Stimulated activated naive CD8-positive, alpha-beta T cell treated with anti-CD3 and anti-CD28 coated beads, Interleukin-15, Interleukin-2, amounts not matched to agents 100 ng/mL and 50 ng/mL, for 24 hours (primary cell): ENCODE data around the gene UBE2E2.

Source experiments
- H3K27ac Mint-ChIP-seq: one replicate; pipeline ENCODE4 v1.8.0; 2021; ENCODE audit warnings: mild to moderate bottlenecking, mixed read lengths
- H3K27me3 Mint-ChIP-seq: one replicate; pipeline ENCODE4 v1.8.0; 2021; ENCODE audit warnings: mixed read lengths
- H3K36me3 Mint-ChIP-seq: one replicate; pipeline ENCODE4 v1.8.0; 2021; ENCODE audit warnings: low read depth, mixed read lengths
- H3K4me1 Mint-ChIP-seq: one replicate; pipeline ENCODE4 v1.8.0; 2021; ENCODE audit warnings: low read depth, mixed read lengths
- H3K4me3 Mint-ChIP-seq: one replicate; pipeline ENCODE4 v1.8.0; 2021; ENCODE audit warnings: mild to moderate bottlenecking, mixed read lengths
- H3K9me3 Mint-ChIP-seq: one replicate; pipeline ENCODE4 v1.8.0; 2021; ENCODE audit warnings: mixed read lengths

The UBE2E2 gene

DNA sequence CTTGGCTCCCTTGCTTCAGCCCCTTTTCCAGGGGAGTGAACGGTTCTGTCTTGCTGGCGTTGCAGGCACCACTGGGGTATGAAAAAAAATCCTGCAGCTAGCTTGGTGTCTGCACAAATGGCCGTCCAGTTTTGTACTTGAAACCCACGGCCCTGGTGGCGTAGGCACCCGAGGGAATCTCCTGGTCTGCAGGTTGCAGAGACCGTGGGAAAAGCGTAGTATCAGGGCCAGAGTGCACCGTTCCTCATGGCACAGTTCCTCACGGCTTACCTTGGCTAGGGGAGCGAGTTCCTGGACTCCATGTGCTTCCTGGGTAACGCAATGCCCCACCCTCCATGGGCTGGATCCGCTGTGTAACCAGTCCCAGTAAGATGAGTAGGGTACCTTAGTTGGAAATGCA is 214.9 kb downstream of the UBE2E2 start:
- no peak overlapping the region for H3K27ac Mint-ChIP-seq
- H3K27me3 Mint-ChIP-seq = no peaks in the 10 kb centered on the region
- peaks cover 15% of the 10 kb centered on the region for H3K4me1 Mint-ChIP-seq
- H3K36me3 Mint-ChIP-seq = peaks cover 26% of the 10 kb centered on the region
- H3K4me3 Mint-ChIP-seq = no peak overlapping the region
- H3K9me3 Mint-ChIP-seq = peaks cover 15% of the 10 kb centered on the region

DNA sequence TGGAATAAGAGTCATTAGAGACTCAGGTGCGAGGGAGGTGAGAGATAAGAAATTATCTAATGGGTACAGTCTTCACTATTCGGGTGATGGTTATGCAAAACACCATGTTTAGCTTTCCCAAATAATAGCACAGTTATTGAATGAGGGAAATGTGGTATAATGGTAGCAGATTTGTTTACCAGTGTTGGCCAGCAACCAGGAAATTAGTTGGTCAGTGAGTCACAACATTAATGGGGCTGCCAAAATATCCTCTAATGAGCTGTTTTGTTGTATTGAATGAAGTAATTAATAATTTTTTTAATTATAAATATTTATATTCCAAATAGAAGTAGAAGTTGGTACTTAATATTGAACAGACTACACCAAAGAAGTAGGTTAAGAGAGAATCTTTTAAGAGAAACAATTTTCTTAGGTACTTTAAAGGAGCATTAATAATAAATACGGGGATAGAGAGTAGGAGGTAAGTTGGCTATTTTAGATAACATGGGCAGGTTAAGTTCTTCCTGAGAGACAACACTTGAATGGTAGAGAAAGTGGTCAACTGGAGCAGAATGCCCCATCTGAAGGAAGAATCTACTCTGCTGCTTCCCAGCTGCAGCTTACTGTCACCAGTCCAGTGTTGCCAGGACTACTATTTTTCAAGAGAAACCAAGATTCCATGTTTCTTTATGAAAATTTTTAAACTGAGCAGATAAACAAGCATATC is 218.8 kb downstream of the UBE2E2 start:
- Mint-ChIP-seq H3K9me3 (peaks cover 11% of the 10 kb centered on the region), H3K36me3 (peaks cover 9% of the 10 kb centered on the region), H3K27me3 (no peaks in the 10 kb centered on the region), H3K4me3 (no peak overlapping the region), H3K4me1 (peaks cover 15% of the 10 kb centered on the region), H3K27ac (no peak overlapping the region)

DNA sequence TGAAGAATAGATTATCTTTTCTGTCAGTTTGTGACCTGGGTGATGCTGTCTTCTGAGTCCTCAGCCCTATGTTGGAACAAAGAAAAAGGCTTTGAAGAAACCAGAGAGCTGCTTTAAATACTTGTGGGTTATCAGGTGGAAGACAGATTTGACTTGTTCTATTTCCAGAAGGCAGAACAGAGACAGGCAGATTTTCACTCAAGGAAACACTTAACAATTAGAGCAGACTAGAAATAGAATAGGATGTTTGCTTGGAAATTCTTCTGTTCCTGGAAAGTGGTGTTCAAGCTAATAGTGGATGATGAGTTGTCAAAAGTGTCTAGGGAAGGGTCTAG is 219.4 kb downstream of the UBE2E2 start:
- H3K4me1 Mint-ChIP-seq = peaks cover 15% of the 10 kb centered on the region
- H3K4me3 Mint-ChIP-seq = no peak overlapping the region
- peaks cover 9% of the 10 kb centered on the region for H3K36me3 Mint-ChIP-seq
- no peak overlapping the region for H3K27ac Mint-ChIP-seq
- no peaks in the 10 kb centered on the region for H3K27me3 Mint-ChIP-seq
- H3K9me3 Mint-ChIP-seq = peaks cover 14% of the 10 kb centered on the region

DNA sequence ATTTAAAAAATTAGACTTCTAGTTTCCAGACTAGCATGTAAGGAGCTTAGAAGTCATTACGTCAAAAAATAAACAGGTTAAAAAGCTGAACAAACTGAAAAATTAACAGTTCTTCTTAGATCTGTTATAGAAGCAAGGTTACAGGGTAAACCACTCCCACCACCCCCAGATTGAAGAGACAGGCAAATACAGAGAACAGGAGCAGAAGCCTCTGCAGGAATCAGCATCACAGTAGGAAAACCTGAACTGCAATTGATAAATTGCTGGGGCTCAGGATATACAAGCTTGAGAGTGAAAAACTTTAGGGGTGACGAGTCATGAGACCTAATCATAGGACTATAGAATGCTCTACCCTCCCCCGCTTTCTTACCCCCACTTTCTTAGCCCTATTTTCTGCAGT is 222.3 kb downstream of the UBE2E2 start:
- Mint-ChIP-seq H3K4me3 (no peak overlapping the region), H3K4me1 (peaks cover 10% of the 10 kb centered on the region), H3K27ac (no peak overlapping the region), H3K27me3 (no peaks in the 10 kb centered on the region), H3K9me3 (peaks cover 15% of the 10 kb centered on the region), H3K36me3 (peaks cover 9% of the 10 kb centered on the region)

DNA sequence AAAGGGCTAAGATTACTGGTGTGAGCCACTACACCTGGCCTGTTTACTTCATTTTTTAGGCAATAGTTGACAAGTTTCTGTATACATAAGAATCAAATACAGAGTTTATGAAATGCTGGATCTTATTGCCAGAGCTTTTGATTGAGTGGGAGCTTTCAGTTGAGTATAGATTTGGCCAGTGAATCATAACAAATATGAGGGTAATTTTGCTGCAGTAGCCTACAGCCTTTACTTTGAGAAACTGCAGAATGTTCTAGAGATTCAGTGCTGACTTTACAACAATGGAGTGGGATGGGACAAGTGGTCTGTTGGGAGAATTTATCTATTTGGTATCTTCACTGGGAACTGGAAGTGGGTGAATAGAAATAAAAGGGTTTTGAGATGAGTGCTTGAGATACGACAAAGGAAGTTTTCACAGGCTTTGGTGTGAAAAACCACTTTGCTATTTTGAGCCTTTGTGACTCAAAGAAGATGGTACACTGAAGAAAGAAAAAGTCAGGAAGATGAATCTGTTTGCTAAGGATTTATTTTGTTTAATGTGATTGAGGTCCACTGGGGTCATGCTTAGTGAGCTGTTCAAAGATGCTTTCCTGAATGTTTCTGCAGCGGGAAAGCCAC is 227.8 kb downstream of the UBE2E2 start:
- no peak overlapping the region for H3K4me3 Mint-ChIP-seq
- H3K4me1 Mint-ChIP-seq = peaks cover 23% of the 10 kb centered on the region
- H3K9me3 Mint-ChIP-seq = peaks cover 7% of the 10 kb centered on the region
- H3K36me3 Mint-ChIP-seq = peaks cover 2% of the 10 kb centered on the region
- H3K27ac Mint-ChIP-seq = no peak overlapping the region
- no peaks in the 10 kb centered on the region for H3K27me3 Mint-ChIP-seq

DNA sequence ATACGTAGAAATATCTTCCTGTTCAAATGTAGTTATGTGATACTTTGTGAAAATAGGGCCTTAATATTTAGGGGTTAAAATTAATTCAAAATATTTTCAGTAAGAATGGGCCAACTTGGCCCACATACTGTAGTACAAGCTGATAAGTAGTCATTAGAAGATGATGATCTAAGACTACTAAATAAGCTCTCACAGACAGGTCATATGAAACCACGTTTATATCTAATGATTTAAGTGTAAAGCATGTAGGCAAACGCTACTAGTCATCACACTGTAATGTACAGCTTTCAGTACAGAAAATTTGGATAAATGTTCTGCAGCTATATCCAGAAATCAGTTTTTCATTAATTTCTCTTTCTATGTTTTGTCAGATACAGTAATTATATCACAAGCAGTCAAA is 228.6 kb downstream of the UBE2E2 start:
- Mint-ChIP-seq H3K27ac (no peak overlapping the region), H3K36me3 (no peaks in the 10 kb centered on the region), H3K4me1 (peaks cover 23% of the 10 kb centered on the region), H3K4me3 (no peak overlapping the region), H3K9me3 (peaks cover 4% of the 10 kb centered on the region), H3K27me3 (no peaks in the 10 kb centered on the region)

DNA sequence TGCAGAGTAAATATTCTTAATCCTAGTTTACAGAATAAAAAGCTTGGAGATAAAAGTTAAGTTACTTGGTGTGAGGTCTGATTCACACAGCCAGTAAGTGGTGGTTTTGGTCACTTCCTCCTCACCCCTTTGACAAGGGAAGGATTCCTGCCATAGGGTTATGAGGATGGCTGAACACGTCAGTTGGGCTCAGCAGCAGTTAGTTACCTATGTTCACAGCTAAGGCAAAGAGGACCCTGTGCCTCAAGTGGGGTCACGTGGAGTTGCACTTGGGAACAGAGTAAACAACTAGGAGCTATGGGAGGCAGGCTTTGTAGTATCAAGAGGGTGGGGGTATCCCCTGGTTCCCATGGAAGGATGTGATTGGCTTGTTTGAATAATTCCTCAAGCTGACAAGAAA is 232.2 kb downstream of the UBE2E2 start:
- Mint-ChIP-seq H3K4me1 (peaks cover 50% of the 10 kb centered on the region), H3K27ac (no peak overlapping the region), H3K9me3 (no peaks in the 10 kb centered on the region), H3K27me3 (no peaks in the 10 kb centered on the region), H3K36me3 (no peaks in the 10 kb centered on the region), H3K4me3 (no peak overlapping the region)

DNA sequence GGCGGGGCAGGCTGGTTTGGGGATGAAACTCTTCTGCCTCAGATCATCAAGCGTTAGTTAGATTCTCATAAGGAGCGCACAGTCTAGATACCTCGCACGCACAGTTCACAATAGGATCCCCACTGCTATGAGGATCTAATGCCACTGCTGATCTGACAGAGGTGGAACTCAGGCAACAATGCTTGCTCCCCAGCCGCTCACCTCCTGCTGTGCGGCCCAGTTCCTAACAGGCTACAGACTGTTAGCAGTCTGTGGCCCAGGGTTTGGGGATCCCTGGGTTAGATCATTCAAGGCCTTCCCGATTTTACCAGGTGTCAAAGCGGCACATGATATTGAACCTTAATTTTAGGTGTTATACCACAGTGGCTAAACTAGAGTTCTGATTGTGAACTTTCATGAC is 232.8 kb downstream of the UBE2E2 start:
- H3K4me3 Mint-ChIP-seq = no peak overlapping the region
- no peak overlapping the region for H3K27ac Mint-ChIP-seq
- no peaks in the 10 kb centered on the region for H3K9me3 Mint-ChIP-seq
- no peaks in the 10 kb centered on the region for H3K27me3 Mint-ChIP-seq
- peaks cover 50% of the 10 kb centered on the region for H3K4me1 Mint-ChIP-seq
- no peaks in the 10 kb centered on the region for H3K36me3 Mint-ChIP-seq

DNA sequence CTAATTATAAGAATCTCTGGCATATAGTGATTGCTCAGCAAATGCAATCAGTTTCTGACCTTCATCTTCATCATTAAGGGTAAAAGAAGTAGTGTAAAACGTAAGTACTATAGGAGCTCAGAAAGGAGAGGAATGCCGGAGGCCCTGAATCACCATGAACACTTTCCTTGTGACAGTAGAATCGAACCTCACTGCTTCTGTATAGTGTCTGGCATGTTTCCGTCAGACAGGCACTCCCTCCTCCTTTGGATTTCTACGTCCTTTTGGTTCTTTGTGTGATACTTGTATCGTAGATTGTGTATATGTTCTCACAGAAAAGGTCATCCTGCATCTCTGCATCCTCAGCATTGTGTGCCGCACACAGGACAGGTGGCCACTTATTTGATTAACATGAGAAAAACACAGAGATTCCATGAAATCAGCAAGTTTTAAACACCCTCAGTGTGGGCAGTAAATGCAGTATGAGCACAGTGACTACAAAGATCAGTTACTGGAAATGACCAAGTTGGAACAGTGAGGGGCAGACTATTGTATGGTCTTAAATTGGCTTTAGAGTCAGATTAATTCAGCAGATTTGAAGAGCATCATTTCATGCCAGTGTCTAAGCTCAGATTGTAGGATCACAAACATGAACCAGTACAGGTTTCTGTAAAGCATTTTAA is 234.5 kb downstream of the UBE2E2 start:
- H3K9me3 Mint-ChIP-seq = no peaks in the 10 kb centered on the region
- peaks cover 51% of the 10 kb centered on the region for H3K4me1 Mint-ChIP-seq
- no peaks in the 10 kb centered on the region for H3K36me3 Mint-ChIP-seq
- H3K4me3 Mint-ChIP-seq = no peak overlapping the region
- no peaks in the 10 kb centered on the region for H3K27me3 Mint-ChIP-seq
- H3K27ac Mint-ChIP-seq = no peak overlapping the region

DNA sequence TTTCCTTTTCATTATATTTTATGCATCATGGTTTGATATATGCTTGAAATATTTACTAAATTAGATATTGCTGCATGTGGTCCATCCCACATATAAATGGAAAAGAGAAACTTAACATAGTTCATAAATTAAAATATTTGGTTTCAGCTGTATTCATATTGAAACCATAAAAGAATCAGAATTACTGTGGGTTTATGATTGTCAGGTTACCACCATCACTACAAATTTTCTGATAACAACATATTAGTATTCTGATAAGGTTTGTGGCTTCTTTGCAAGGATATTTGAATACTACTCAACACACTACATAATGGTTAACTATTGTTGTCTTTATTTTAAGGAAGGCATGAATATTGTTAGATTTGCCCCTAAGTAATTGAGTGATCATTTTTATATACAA is 235.5 kb downstream of the UBE2E2 start:
- H3K27ac Mint-ChIP-seq = no peak overlapping the region
- H3K27me3 Mint-ChIP-seq = no peaks in the 10 kb centered on the region

DNA sequence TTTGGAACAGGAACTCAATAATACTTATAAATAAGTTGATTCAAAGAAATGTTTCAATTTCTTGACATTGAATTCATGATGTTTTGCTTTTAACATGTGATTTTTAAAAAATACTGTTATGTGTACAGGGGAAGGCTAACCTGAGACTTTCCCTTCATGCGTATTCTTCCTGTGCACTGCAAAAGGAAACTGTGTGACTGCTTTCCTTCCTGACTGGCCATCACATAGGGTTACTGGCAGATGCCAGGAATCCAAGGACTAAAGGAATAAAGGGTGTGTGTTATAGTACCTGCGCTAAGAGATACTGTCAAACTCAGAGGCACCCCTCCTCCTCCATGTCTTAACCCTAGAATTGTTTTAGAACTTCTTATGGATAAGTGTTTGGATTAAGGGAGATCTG is 236.0 kb downstream of the UBE2E2 start:
- H3K27ac Mint-ChIP-seq = peak overlapping the region; percentile 2
- H3K27me3 Mint-ChIP-seq = no peaks in the 10 kb centered on the region
- H3K4me3 Mint-ChIP-seq = no peak overlapping the region
- no peaks in the 10 kb centered on the region for H3K9me3 Mint-ChIP-seq
- H3K36me3 Mint-ChIP-seq = no peaks in the 10 kb centered on the region
- peaks cover 64% of the 10 kb centered on the region for H3K4me1 Mint-ChIP-seq

More for the DNA sequence above, 235.5 kb downstream of the UBE2E2 start:
- H3K4me1 Mint-ChIP-seq = peaks cover 61% of the 10 kb centered on the region
- H3K36me3 Mint-ChIP-seq = no peaks in the 10 kb centered on the region
- no peaks in the 10 kb centered on the region for H3K9me3 Mint-ChIP-seq
- no peak overlapping the region for H3K4me3 Mint-ChIP-seq

DNA sequence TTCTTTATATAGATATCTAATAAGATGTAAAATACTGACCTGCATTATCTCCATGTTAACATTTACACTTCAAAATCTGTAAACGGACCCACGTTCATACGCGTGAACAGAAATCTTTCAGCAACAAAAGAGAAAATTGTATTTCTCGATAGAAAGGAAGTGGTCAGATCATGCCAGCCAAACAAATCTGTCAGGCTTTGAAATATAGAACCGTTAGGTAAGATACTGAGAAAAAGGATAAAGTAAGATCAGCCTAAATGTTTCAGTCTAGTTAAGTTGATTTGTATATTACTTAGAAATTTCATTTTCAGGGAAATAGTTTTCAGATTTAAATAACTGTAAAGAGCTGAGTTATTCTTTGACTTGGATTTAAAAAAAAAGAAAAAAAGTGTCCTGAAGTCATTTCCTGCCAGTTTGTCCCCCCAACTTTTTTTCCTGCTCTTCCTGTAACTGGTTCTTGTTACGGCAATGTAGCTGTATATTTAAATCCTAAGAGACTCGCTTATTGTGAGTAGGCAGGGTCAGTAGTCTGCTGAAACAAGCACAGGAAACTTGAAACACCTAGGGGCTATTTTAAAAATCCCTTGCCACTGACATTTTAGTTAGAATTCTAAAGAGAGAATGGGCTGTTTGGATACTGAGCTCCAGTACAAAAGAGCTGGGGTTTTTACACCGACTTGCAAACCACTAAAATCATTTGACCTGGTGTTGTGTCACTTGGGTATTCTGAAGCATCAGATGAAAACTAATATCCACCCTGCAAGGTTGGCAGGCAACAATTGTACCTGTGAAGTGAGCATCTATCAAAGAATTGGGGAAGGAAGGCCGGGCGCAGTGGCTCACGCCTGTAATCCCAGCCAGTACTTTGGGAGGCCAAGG is 237.5 kb downstream of the UBE2E2 start:
- Mint-ChIP-seq H3K36me3 (no peaks in the 10 kb centered on the region), H3K4me1 (peaks cover 59% of the 10 kb centered on the region), H3K4me3 (peak overlapping the region; percentile 51), H3K27me3 (no peaks in the 10 kb centered on the region), H3K9me3 (no peaks in the 10 kb centered on the region), H3K27ac (peak overlapping the region; percentile 59)

DNA sequence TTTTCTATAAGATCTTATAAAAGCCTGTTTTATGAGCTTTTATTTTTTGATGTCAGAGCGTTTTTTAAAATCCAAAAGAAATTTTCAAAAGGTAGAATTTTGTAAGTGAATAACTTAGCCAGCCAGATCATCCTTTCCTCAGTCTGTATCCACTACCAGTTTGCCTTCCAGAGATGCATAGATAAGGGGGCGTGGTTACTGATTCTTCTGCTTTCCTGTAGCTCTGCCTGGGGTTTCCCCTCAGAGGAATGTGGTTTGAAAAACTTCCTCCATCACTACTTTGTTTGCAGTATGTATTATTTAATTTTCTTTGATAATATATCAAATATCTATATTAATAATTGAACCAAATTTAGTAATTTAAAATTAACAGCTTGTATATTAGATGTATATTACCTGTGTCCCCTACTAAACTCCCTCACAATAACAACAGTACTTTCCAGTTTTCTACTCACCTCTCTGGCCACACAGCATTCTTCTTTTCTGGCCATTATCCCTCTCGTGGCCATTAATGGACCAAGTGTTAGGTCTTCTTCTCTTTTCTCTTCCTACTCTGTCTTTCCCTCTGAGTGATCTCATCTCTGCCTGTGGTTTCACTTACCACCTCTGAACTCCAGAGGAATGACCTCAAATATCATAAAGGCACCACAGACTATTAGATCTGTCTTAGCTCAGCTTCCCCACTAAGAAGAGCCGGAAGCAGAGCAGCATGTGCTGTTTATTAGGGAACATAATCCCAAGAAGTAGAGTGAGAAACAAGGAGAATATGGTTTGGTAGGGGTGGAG is 239.7 kb downstream of the UBE2E2 start:
- Mint-ChIP-seq H3K4me3 (peak overlapping the region; percentile 10), H3K27ac (no peak overlapping the region), H3K9me3 (no peaks in the 10 kb centered on the region), H3K4me1 (peaks cover 57% of the 10 kb centered on the region), H3K27me3 (no peaks in the 10 kb centered on the region), H3K36me3 (no peaks in the 10 kb centered on the region)

DNA sequence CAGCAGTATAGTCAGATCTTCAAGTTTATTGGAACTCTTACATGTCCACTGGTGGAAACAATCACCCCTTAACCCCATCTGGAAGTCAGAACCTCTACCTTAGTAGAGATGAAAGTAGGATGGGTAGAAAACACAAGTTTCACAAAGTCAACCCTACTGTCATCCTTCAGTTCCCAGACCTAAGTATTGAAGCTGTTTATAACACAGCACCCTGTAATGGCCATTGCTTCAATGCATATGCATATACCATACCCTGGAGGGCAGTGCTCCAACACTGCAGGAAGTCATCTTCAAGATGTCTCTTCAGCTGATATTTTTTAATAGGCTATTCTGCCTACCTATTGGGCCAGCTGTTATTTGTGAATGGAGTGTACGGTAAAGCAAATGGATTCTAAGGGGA is 241.3 kb downstream of the UBE2E2 start:
- Mint-ChIP-seq H3K27ac (no peak overlapping the region), H3K4me1 (peaks cover 55% of the 10 kb centered on the region), H3K36me3 (no peaks in the 10 kb centered on the region), H3K4me3 (no peak overlapping the region), H3K9me3 (no peaks in the 10 kb centered on the region), H3K27me3 (no peaks in the 10 kb centered on the region)
